Measurements from ENCODE around the gene CTDP1. TPM values are rescaled to one million over a fixed set of nuclear protein-coding genes. Genes with fewer than 3 reads are reported as not detected.

CTDP1 gene
- total RNA-seq, 1 donor from 2014 or later, result 34.8 TPM

DNA sequence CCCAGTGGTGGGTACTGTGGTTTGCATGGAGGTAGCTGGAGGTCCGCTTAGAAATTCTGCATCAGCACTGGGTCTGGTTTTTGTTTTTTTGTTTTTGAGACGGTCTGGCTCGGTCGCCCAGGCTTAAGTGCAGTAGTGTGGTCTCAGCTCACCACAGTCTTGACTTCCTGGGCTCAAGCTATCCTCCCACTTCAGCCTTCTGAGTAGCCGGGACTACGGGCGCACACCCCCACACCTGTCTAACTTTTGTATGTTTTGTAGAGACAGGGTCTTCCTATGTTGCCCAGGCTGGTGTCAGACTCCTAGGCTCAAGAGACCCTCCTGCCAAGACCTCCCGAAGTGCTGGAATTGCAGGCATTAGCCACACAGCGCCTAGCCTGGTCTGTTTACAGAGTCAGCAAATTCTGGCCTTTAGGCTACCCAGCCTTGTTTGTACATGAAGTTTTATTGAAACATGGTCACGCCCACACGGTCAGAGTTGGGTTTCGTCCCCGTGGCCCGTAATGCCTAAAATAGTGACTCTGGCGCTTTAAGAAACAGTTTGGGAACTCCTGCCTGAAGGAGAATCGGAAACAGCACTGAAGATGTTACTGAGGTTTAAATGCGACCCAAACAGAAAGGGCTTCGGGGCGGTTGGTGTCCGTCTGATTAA, 32.7 kb downstream of the CTDP1 start:
- H3K27ac Mint-ChIP-seq (ENCODE audit: unreplicated experiment), result no peak overlapping the region
- TF ChIP-seq, protein P1, sequence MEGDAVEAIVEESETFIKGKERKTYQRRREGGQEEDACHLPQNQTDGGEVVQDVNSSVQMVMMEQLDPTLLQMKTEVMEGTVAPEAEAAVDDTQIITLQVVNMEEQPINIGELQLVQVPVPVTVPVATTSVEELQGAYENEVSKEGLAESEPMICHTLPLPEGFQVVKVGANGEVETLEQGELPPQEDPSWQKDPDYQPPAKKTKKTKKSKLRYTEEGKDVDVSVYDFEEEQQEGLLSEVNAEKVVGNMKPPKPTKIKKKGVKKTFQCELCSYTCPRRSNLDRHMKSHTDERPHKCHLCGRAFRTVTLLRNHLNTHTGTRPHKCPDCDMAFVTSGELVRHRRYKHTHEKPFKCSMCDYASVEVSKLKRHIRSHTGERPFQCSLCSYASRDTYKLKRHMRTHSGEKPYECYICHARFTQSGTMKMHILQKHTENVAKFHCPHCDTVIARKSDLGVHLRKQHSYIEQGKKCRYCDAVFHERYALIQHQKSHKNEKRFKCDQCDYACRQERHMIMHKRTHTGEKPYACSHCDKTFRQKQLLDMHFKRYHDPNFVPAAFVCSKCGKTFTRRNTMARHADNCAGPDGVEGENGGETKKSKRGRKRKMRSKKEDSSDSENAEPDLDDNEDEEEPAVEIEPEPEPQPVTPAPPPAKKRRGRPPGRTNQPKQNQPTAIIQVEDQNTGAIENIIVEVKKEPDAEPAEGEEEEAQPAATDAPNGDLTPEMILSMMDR (IDR thresholded peaks at IDR 0.05; ENCODE audit: partially characterized antibody, unreplicated experiment), result no peak
- H3K36me3 Mint-ChIP-seq (ENCODE audit: unreplicated experiment), result no peaks in the 10 kb centered on the region
- H3K9me3 Mint-ChIP-seq (ENCODE audit: unreplicated experiment), result peaks cover 2% of the 10 kb centered on the region
- no peaks in the 10 kb centered on the region for H3K4me1 Mint-ChIP-seq (ENCODE audit: low read depth, unreplicated experiment)
- no peak for DNase-seq
- no peak overlapping the region for H3K4me3 Mint-ChIP-seq (ENCODE audit: unreplicated experiment)
- peaks cover 3% of the 10 kb centered on the region for H3K27me3 Mint-ChIP-seq (ENCODE audit: unreplicated experiment)

DNA sequence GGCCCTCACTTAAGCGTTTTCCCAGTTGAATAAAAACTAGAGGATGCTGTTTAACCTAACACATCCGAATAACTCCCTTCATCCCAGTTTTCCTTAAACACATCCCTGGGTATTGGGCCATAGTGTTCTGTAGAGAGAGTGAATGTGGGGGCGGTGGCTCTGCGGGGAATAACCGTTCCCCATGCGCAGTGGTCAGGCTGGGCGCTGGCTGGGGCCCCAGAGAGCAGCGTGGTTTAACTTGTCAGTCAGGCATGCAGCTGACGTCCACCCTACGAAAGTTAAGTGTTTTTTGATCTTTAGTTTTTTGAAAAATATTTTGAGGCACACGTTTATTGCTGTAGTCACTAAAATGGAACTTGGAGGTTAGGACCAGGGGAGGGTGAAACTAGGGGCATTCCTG, 33.7 kb downstream of the CTDP1 start:
- H3K4me1 Mint-ChIP-seq (ENCODE audit: low read depth, unreplicated experiment), result no peaks in the 10 kb centered on the region
- peaks cover 3% of the 10 kb centered on the region for H3K27me3 Mint-ChIP-seq (ENCODE audit: unreplicated experiment)
- no peak for DNase-seq
- H3K27ac Mint-ChIP-seq (ENCODE audit: unreplicated experiment), result no peak overlapping the region
- TF ChIP-seq, protein P1 (IDR thresholded peaks at IDR 0.05; ENCODE audit: partially characterized antibody, unreplicated experiment), result no peak
- peaks cover 2% of the 10 kb centered on the region for H3K9me3 Mint-ChIP-seq (ENCODE audit: unreplicated experiment)
- no peak overlapping the region for H3K4me3 Mint-ChIP-seq (ENCODE audit: unreplicated experiment)
- H3K36me3 Mint-ChIP-seq (ENCODE audit: unreplicated experiment), result peaks cover 3% of the 10 kb centered on the region

DNA sequence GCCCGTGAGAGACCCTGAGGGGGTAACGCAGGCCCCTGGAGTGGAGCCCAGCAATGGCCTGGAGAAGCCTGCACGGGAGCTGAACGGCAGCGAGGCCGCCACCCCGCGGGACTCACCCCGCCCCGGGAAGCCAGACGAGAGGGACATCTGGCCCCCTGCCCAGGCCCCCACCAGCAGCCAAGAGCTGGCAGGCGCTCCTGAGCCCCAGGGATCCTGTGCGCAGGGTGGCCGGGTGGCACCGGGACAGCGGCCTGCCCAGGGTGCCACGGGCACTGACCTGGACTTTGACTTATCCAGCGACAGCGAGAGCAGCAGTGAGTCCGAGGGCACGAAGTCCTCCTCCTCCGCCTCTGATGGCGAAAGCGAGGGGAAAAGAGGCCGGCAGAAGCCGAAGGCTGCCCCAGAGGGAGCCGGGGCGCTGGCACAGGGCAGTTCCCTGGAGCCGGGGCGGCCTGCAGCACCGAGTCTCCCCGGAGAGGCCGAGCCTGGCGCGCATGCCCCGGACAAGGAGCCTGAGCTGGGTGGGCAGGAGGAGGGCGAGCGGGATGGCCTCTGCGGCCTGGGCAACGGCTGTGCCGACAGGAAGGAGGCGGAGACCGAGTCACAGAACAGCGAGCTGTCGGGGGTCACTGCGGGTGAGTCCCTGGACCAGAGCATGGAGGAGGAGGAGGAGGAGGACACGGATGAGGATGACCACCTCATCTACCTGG, 35.1 kb downstream of the CTDP1 start:
- Mint-ChIP-seq H3K4me3 (ENCODE audit: unreplicated experiment) (no peak overlapping the region), H3K27me3 (ENCODE audit: unreplicated experiment) (peaks cover 8% of the 10 kb centered on the region), H3K4me1 (ENCODE audit: low read depth, unreplicated experiment) (no peaks in the 10 kb centered on the region), H3K9me3 (ENCODE audit: unreplicated experiment) (peaks cover 9% of the 10 kb centered on the region), H3K27ac (ENCODE audit: unreplicated experiment) (no peak overlapping the region), H3K36me3 (ENCODE audit: unreplicated experiment) (peaks cover 16% of the 10 kb centered on the region)
- TF ChIP-seq, protein P1 (IDR thresholded peaks at IDR 0.05; ENCODE audit: partially characterized antibody, unreplicated experiment), result no peak
- no peak for DNase-seq

DNA sequence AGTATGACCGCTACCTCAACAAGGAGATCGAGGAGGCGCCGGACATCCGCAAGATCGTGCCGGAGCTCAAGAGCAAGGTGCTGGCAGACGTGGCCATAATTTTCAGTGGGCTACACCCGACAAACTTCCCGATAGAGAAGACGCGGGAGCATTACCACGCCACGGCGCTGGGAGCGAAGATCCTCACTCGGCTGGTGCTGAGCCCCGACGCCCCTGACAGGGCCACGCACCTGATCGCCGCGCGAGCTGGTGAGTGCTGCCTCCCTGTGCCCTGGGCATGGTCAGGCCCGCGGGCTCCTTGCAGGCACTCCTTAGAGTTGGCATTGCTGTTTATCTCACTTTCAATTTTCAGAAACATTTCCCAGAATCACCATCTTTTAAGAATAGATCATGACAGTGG, 35.7 kb downstream of the CTDP1 start:
- Mint-ChIP-seq H3K27me3 (ENCODE audit: unreplicated experiment) (peaks cover 11% of the 10 kb centered on the region), H3K4me3 (ENCODE audit: unreplicated experiment) (no peak overlapping the region), H3K27ac (ENCODE audit: unreplicated experiment) (peak overlapping the region; percentile 81), H3K36me3 (ENCODE audit: unreplicated experiment) (peaks cover 22% of the 10 kb centered on the region), H3K9me3 (ENCODE audit: unreplicated experiment) (peaks cover 11% of the 10 kb centered on the region), H3K4me1 (ENCODE audit: low read depth, unreplicated experiment) (no peaks in the 10 kb centered on the region)
- DNase-seq, result no peak
- TF ChIP-seq, protein P1 (IDR thresholded peaks at IDR 0.05; ENCODE audit: partially characterized antibody, unreplicated experiment), result no peak

DNA sequence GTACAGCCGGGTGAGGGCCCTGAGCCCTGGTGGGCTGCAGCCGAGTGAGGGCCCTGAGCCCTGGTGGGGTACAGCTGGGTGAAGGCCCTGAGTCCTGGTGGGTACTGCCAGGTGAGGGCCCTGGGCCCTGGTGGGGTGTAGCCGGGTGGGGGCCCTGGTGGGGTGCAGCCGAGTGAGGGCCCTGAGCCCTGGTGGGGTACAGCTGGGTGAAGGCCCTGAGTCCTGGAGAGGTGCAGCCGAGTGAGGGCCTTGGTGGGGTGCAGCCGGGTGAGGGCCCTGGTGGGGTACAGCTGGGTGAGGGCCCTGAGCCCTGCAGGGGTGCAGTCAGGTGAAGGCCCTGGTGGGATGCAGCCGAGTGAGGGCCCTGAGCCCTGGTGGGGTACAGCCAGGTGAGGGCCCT, 37.5 kb downstream of the CTDP1 start:
- Mint-ChIP-seq H3K27me3 (ENCODE audit: unreplicated experiment) (peaks cover 11% of the 10 kb centered on the region), H3K36me3 (ENCODE audit: unreplicated experiment) (peaks cover 24% of the 10 kb centered on the region)

More for the DNA sequence above, 37.5 kb downstream of the CTDP1 start:
- H3K4me3 Mint-ChIP-seq (ENCODE audit: unreplicated experiment), result no peak overlapping the region
- H3K9me3 Mint-ChIP-seq (ENCODE audit: unreplicated experiment), result peaks cover 13% of the 10 kb centered on the region
- H3K27ac Mint-ChIP-seq (ENCODE audit: unreplicated experiment), result no peak overlapping the region
- DNase-seq, result no peak
- TF ChIP-seq, protein P1 (IDR thresholded peaks at IDR 0.05; ENCODE audit: partially characterized antibody, unreplicated experiment), result no peak
- no peaks in the 10 kb centered on the region for H3K4me1 Mint-ChIP-seq (ENCODE audit: low read depth, unreplicated experiment)

All from glutamatergic neuron (in vitro differentiated cells).